GM23338 (cell line): ENCODE results near the gene ITPRIPL2. TPM values are rescaled to one million over a fixed set of nuclear protein-coding genes. Genes with fewer than 3 reads are reported as not detected.

ENCODE experiments used
- ATAC-seq: fragments of 200-7000 bp; cut with Tn5 transposase; 3 replicates; pipeline ENCODE4 v1.9.1; 2020
- DNase-seq: peaks from one replicate; pipeline ENCODE4 v3.0.0-alpha.2; 2015; ENCODE audit warnings: low spot score
- H2AFZ ChIP-seq: fragments of 200-600 bp; sonication (generic); 2 replicates; pipeline ENCODE4 v1.8.0; 2016; ENCODE audit warnings: antibody characterized with exemption, mild to moderate bottlenecking, moderate library complexity
- H3F3A ChIP-seq: fragments of 200-600 bp; sonication (generic); replicated peaks from 2 replicates; pipeline ENCODE4 v1.8.0; 2017; ENCODE audit warnings: antibody characterized with exemption, mixed run types, low read depth
- H3K27ac ChIP-seq: fragments of 200-600 bp; sonication (generic); 2 replicates; pipeline ENCODE4 v1.6.1; 2016; ENCODE audit warnings: low read depth
- H3K27me3 ChIP-seq: fragments of 200-600 bp; sonication (generic); 2 replicates; pipeline ENCODE4 v1.8.0; 2016; ENCODE audit warnings: mild to moderate bottlenecking, mixed run types, moderate library complexity; ENCODE audit not compliant: insufficient read depth
- H3K36me3 ChIP-seq: fragments of 200-600 bp; sonication (generic); 2 replicates; pipeline ENCODE4 v1.8.0; 2016; ENCODE audit warnings: mild to moderate bottlenecking; ENCODE audit not compliant: insufficient read depth
- H3K4me1 ChIP-seq: fragments of 200-600 bp; sonication (generic); 2 replicates; pipeline ENCODE4 v1.8.0; 2016; ENCODE audit warnings: mild to moderate bottlenecking, moderate library complexity; ENCODE audit not compliant: insufficient read depth
- H3K4me2 ChIP-seq: fragments of 200-600 bp; sonication (generic); 2 replicates; pipeline ENCODE4 v1.7.1; 2017; ENCODE audit warnings: mixed run types
- H3K4me3 ChIP-seq: fragments of 200-600 bp; sonication (generic); 2 replicates; pipeline ENCODE4 v1.6.1; 2016; ENCODE audit warnings: mixed run types
- H3K79me2 ChIP-seq: fragments of 200-600 bp; sonication (generic); replicated peaks from 2 replicates; pipeline ENCODE4 v1.8.0; 2017; ENCODE audit warnings: mild to moderate bottlenecking; ENCODE audit not compliant: insufficient read depth
- H3K9me2 ChIP-seq: fragments of 200-600 bp; sonication (generic); 2 replicates; pipeline ENCODE4 v1.8.0; 2017; ENCODE audit not compliant: insufficient read depth
- H4K20me1 ChIP-seq: fragments of 200-600 bp; sonication (generic); replicated peaks from 2 replicates; pipeline ENCODE4 v1.8.0; 2017; ENCODE audit warnings: mild to moderate bottlenecking; ENCODE audit not compliant: insufficient read depth
- H3K27ac Mint-ChIP-seq: 2 replicates; pipeline ENCODE4 v1.8.0; 2020; ENCODE audit warnings: inconsistent platforms, mild to moderate bottlenecking, moderate library complexity, mixed read lengths
- H3K27me3 Mint-ChIP-seq: 3 replicates; pipeline ENCODE4 v1.8.0; 2022; ENCODE audit warnings: low read depth, mild to moderate bottlenecking, moderate library complexity, mixed read lengths, inconsistent platforms; ENCODE audit not compliant: insufficient read depth, poor library complexity
- H3K36me3 Mint-ChIP-seq: 3 replicates; pipeline ENCODE4 v1.8.0; 2021; ENCODE audit warnings: low read depth, mild to moderate bottlenecking, inconsistent platforms, moderate library complexity, mixed read lengths
- H3K4me1 Mint-ChIP-seq: 3 replicates; pipeline ENCODE4 v1.8.0; 2020; ENCODE audit warnings: mild to moderate bottlenecking, inconsistent platforms, mixed read lengths
- H3K4me3 Mint-ChIP-seq: 3 replicates; pipeline ENCODE4 v1.8.0; 2021; ENCODE audit warnings: moderate library complexity, mild to moderate bottlenecking, inconsistent platforms, mixed read lengths
- H3K9me3 Mint-ChIP-seq: 3 replicates; pipeline ENCODE4 v1.8.0; 2020; ENCODE audit warnings: moderate library complexity, mild to moderate bottlenecking, inconsistent platforms, mixed read lengths
- CREB1 ChIP-seq: fragments of 250-450 bp; sonication (Bioruptor Pico); IDR thresholded peaks from 2 replicates; pipeline ENCODE4 v1.5.0; 2020; ENCODE audit warnings: low read depth, mild to moderate bottlenecking, moderate library complexity
- CTCF ChIP-seq, 2 experiments: fragments of 200-600 bp in 1 of 2; sonication (generic) in 1 of 2; conservative IDR thresholded peaks; 2 replicates each; pipeline versions ENCODE4 v1.5.1 to v1.6.1; 2016 to 2017; ENCODE audit warnings: antibody characterized with exemption in 2 of 2, low read depth in 2 of 2, mild to moderate bottlenecking in 2 of 2, moderate library complexity in 1 of 2
- ETS1 ChIP-seq: IDR thresholded peaks from 2 replicates; pipeline ENCODE4 v1.6.1; 2016; ENCODE audit warnings: antibody characterized with exemption
- EZH2 ChIP-seq: fragments of 200-600 bp; sonication (generic); IDR thresholded peaks from one replicate; pipeline ENCODE4 v1.8.0; 2017; ENCODE audit warnings: antibody characterized with exemption, mild to moderate bottlenecking, low read depth; ENCODE audit not compliant: unreplicated experiment
- EZH2phosphoT487 ChIP-seq: fragments of 200-600 bp; sonication (generic); IDR thresholded peaks from one replicate; pipeline ENCODE4 v1.8.1; 2018; ENCODE audit warnings: antibody characterized with exemption; ENCODE audit not compliant: unreplicated experiment
- JUNB ChIP-seq: IDR thresholded peaks from one replicate; pipeline ENCODE4 v1.6.1; 2016; ENCODE audit warnings: antibody characterized with exemption; ENCODE audit not compliant: unreplicated experiment
- NANOG ChIP-seq: IDR thresholded peaks from 2 replicates; pipeline ENCODE4 v1.6.1; 2016; ENCODE audit warnings: antibody characterized with exemption, borderline replicate concordance
- POLR2AphosphoS5 ChIP-seq: IDR thresholded peaks from 2 replicates; pipeline ENCODE4 v1.6.1; 2016; ENCODE audit warnings: antibody characterized with exemption, low read depth
- REST ChIP-seq: IDR thresholded peaks from one replicate; pipeline ENCODE4 v1.6.1; 2018; ENCODE audit warnings: antibody characterized with exemption; ENCODE audit not compliant: unreplicated experiment
- STAT1 ChIP-seq: IDR thresholded peaks from one replicate; pipeline ENCODE4 v1.6.1; 2016; ENCODE audit warnings: antibody characterized with exemption; ENCODE audit not compliant: unreplicated experiment
- ZNF114 ChIP-seq: fragments of 250-450 bp; sonication (Bioruptor Pico); IDR thresholded peaks from 2 replicates; pipeline ENCODE4 v1.5.0; 2020; ENCODE audit warnings: mild to moderate bottlenecking, moderate library complexity
- ZNF331 ChIP-seq: fragments of 250-450 bp; sonication (Bioruptor Pico); IDR thresholded peaks from 2 replicates; pipeline ENCODE4 v1.5.0; 2020; ENCODE audit warnings: low read depth, mild to moderate bottlenecking, moderate library complexity
- polyA plus RNA-seq: library from polyadenylated mRNA; unstranded; fragments of >200 nt; fragmentation: Nextera tagmentation; extraction: Ambion mirVana; gene quantifications from 2 replicates; pipeline ENCODE4 v1.2.1, GENCODE V29; 2016
- total RNA-seq: library from RNA; depleted of rRNA; stranded (reverse); fragments of >200 nt; shearing (Covaris generic); gene quantifications from 2 replicates; pipeline ENCODE4 v1.2.3, GENCODE V29; 2014

Gene ITPRIPL2
- total and polyA plus RNA-seq, 2 experiments from 2014 or later, result 0.94 to 8.3 TPM

GRCh38 chr16:19133600-19133999 is 19.8 kb downstream of the ITPRIPL2 start:
- Histone ChIP-seq H3K4me1 (peaks cover 19% of the 10 kb centered on the region), H3K4me3 (no peak overlapping the region), H2AFZ (no peak overlapping the region), H4K20me1 (no peaks in the 10 kb centered on the region), H3K36me3 (no peaks in the 10 kb centered on the region), H3F3A (no peaks in the 10 kb centered on the region), H3K4me2 (no peak overlapping the region), H3K27ac (no peak overlapping the region), H3K9me2 (no peaks in the 10 kb centered on the region), H3K27me3 (no peaks in the 10 kb centered on the region), H3K79me2 (no peaks in the 10 kb centered on the region)
- no peak for DNase-seq
- H3K36me3 Mint-ChIP-seq, result no peaks in the 10 kb centered on the region
- no peak for ATAC-seq
- H3K27ac Mint-ChIP-seq, result no peak overlapping the region
- H3K4me1 Mint-ChIP-seq, result peaks cover 39% of the 10 kb centered on the region
- peaks cover 13% of the 10 kb centered on the region for H3K27me3 Mint-ChIP-seq
- no peaks in the 10 kb centered on the region for H3K9me3 Mint-ChIP-seq
- no peak overlapping the region for H3K4me3 Mint-ChIP-seq
- TF ChIP-seq CTCF (conservative IDR thresholded peaks at IDR 0.05; ENCODE audit: low read depth in 2 of 2) (no peak), JUNB (no peak), ETS1 (no peak), POLR2AphosphoS5 (no peak), STAT1 (no peak), CREB1 (CRISPR knock-in tag) (no peak), REST (no peak), ZNF331 (CRISPR knock-in tag) (no peak), ZNF114 (CRISPR knock-in tag) (no peak), EZH2 (no peak), EZH2phosphoT487 (no peak), NANOG (no peak)
